ENCODE data around the gene MAPK8IP3.
A peak's percentile ranks its signal among the peaks of the same experiment; 100 is the strongest.

MAPK8IP3 gene

GRCh38 chr16:1708083-1708767 lies 2.2 kb downstream of the MAPK8IP3 start:
- no peaks in the 10 kb centered on the region for H3K9me3 ChIP-seq (ENCODE audit: insufficient read depth, low read length, severe bottlenecking)
- ATAC-seq (ENCODE audit: insufficient read depth, low read depth) (no peak), DNase-seq (no peak)
- no peak for TF ChIP-seq EZH2 (IDR thresholded peaks at IDR 0.05; ENCODE audit: borderline replicate concordance, low read depth, low read length, severe bottlenecking)
- no peak for TF ChIP-seq CTCF (IDR thresholded peaks at IDR 0.05; ENCODE audit: borderline replicate concordance, extremely low read depth, low read length, poor library complexity, severe bottlenecking)
- peaks cover 16% of the 10 kb centered on the region for H3K36me3 ChIP-seq (ENCODE audit: insufficient read depth, low read length)
- peaks cover 78% of the 10 kb centered on the region for H3K79me2 ChIP-seq (ENCODE audit: insufficient read depth, low read length)
- peak overlapping the region; percentile 95 for H3K4me2 ChIP-seq (ENCODE audit: insufficient read depth, low read length)
- peaks cover 40% of the 10 kb centered on the region for H3K4me1 ChIP-seq (ENCODE audit: insufficient read depth, low read length)
- no peak overlapping the region for H2AFZ ChIP-seq (ENCODE audit: low read depth, low read length)
- H4K20me1 ChIP-seq (ENCODE audit: insufficient read depth, low read length): peaks cover 58% of the 10 kb centered on the region
- peak overlapping the region; percentile 93 for H3K9ac ChIP-seq (ENCODE audit: low read depth, low read length)
- no peaks in the 10 kb centered on the region for H3K27me3 ChIP-seq (ENCODE audit: insufficient read depth, low read length, poor library complexity)
- 0 out of 2 replicates have a peak overlapping the region, but pooled peaks have one; percentile 3 for H3K27ac ChIP-seq (ENCODE audit: low read length)
- peak overlapping the region in 1 of 2 experiments; percentile 24; a peak in 1 of 4 replicates for H3K4me3 ChIP-seq (ENCODE audit: low read depth in 1 of 2, low read length in 2 of 2)

GRCh38 chr16:1708768-1709180 lies 2.8 kb downstream of the MAPK8IP3 start:
- Histone ChIP-seq H3K4me3 (ENCODE audit: low read depth in 1 of 2, low read length in 2 of 2) (no peak overlapping the region), H3K9me3 (ENCODE audit: insufficient read depth, low read length, severe bottlenecking) (no peaks in the 10 kb centered on the region), H3K4me1 (ENCODE audit: insufficient read depth, low read length) (peaks cover 40% of the 10 kb centered on the region), H3K9ac (ENCODE audit: low read depth, low read length) (peak overlapping the region; percentile 15; the same call in 1 of the 2 replicates), H3K27ac (ENCODE audit: low read length) (no peak overlapping the region), H4K20me1 (ENCODE audit: insufficient read depth, low read length) (peaks cover 63% of the 10 kb centered on the region), H3K4me2 (ENCODE audit: insufficient read depth, low read length) (peak overlapping the region; percentile 95; the same call in 1 of the 2 replicates), H3K79me2 (ENCODE audit: insufficient read depth, low read length) (peaks cover 83% of the 10 kb centered on the region), H3K27me3 (ENCODE audit: insufficient read depth, low read length, poor library complexity) (no peaks in the 10 kb centered on the region), H3K36me3 (ENCODE audit: insufficient read depth, low read length) (peaks cover 16% of the 10 kb centered on the region), H2AFZ (ENCODE audit: low read depth, low read length) (no peak overlapping the region)
- TF ChIP-seq EZH2 (IDR thresholded peaks at IDR 0.05; ENCODE audit: borderline replicate concordance, low read depth, low read length, severe bottlenecking) (no peak), CTCF (IDR thresholded peaks at IDR 0.05; ENCODE audit: borderline replicate concordance, extremely low read depth, low read length, poor library complexity, severe bottlenecking) (no peak)
- DNase-seq (no peak), ATAC-seq (ENCODE audit: insufficient read depth, low read depth) (no peak)

- no peaks in the 10 kb centered on the region for H3K27me3 ChIP-seq (ENCODE audit: insufficient read depth, low read length, poor library complexity)
- no peaks in the 10 kb centered on the region for H3K9me3 ChIP-seq (ENCODE audit: insufficient read depth, low read length, severe bottlenecking)
- peaks cover 69% of the 10 kb centered on the region for H4K20me1 ChIP-seq (ENCODE audit: insufficient read depth, low read length)
- no peak overlapping the region for H3K4me2 ChIP-seq (ENCODE audit: insufficient read depth, low read length)
- no peak overlapping the region for H2AFZ ChIP-seq (ENCODE audit: low read depth, low read length)
- H3K27ac ChIP-seq (ENCODE audit: low read length): no peak overlapping the region
- H3K79me2 ChIP-seq (ENCODE audit: insufficient read depth, low read length): peaks cover 89% of the 10 kb centered on the region
- H3K9ac ChIP-seq (ENCODE audit: low read depth, low read length): no peak overlapping the region
- TF ChIP-seq CTCF (IDR thresholded peaks at IDR 0.05; ENCODE audit: borderline replicate concordance, extremely low read depth, low read length, poor library complexity, severe bottlenecking): no peak
- TF ChIP-seq EZH2 (IDR thresholded peaks at IDR 0.05; ENCODE audit: borderline replicate concordance, low read depth, low read length, severe bottlenecking): no peak
- DNase-seq: no peak
- H3K4me1 ChIP-seq (ENCODE audit: insufficient read depth, low read length): peaks cover 35% of the 10 kb centered on the region
- H3K36me3 ChIP-seq (ENCODE audit: insufficient read depth, low read length): peaks cover 21% of the 10 kb centered on the region
- H3K4me3 ChIP-seq (ENCODE audit: low read depth in 1 of 2, low read length in 2 of 2): no peak overlapping the region
- ATAC-seq (ENCODE audit: insufficient read depth, low read depth): no peak
Observed at GRCh38 chr16:1709356-1709755, 3.4 kb downstream of the MAPK8IP3 start.

Measured in DND-41 (cell line).